Stimulated activated effector memory CD8-positive, alpha-beta T cell treated with anti-CD3 and anti-CD28 coated beads, Interleukin-12 subunit alpha, Interleukin-12 subunit beta, amount 100 ng/mL, for 72 hours (primary cell): ENCODE data around the gene TLR7.

ENCODE experiments used
- ATAC-seq: fragments of 150-1000 bp; cut with Tn5 transposase; 2 replicates; pipeline ENCODE4 v1.10.0; 2021
- DNase-seq, 2 donors: peaks; one replicate each; pipeline ENCODE4 v3.0.0; 2021 to 2022; ENCODE audit warnings: low spot score in 2 of 2
- H3K27ac Mint-ChIP-seq: one replicate; pipeline ENCODE4 v1.8.0; 2022; ENCODE audit warnings: mild to moderate bottlenecking, mixed read lengths
- H3K36me3 Mint-ChIP-seq: one replicate; pipeline ENCODE4 v1.8.0; 2022; ENCODE audit warnings: mild to moderate bottlenecking, mixed read lengths
- H3K4me1 Mint-ChIP-seq: one replicate; pipeline ENCODE4 v1.8.0; 2022; ENCODE audit warnings: mixed read lengths
- H3K4me3 Mint-ChIP-seq: one replicate; pipeline ENCODE4 v1.8.0; 2022; ENCODE audit warnings: mild to moderate bottlenecking, mixed read lengths
- H3K9me3 Mint-ChIP-seq: one replicate; pipeline ENCODE4 v1.8.0; 2022; ENCODE audit warnings: mixed read lengths

The TLR7 gene

GRCh38 chrX:12866451-12867377 is at the start of gene TLR7:
TSS of gene TLR7 (plus strand) at chrX:12867072. CDS start at chrX:12867579, 507 bp downstream.
- Mint-ChIP-seq H3K27ac (no peak within 1 kb of the TSS), H3K36me3 (no peaks in the 10 kb centered on the region), H3K4me3 (peak within 1 kb of the TSS; percentile 28), H3K9me3 (no peaks in the 10 kb centered on the region), H3K4me1 (no peaks in the 10 kb centered on the region)
- DNase-seq (no peak), ATAC-seq (no peak)

- H3K4me3 Mint-ChIP-seq, result no peak overlapping the region
- DNase-seq, result no peak
- no peaks in the 10 kb centered on the region for H3K9me3 Mint-ChIP-seq
- H3K36me3 Mint-ChIP-seq, result peaks cover 59% of the 10 kb centered on the region
- H3K27ac Mint-ChIP-seq, result no peak overlapping the region
- no peaks in the 10 kb centered on the region for H3K4me1 Mint-ChIP-seq
- ATAC-seq, result no peak
Observed at GRCh38 chrX:12817528-12817927, 49.3 kb upstream of the TLR7 start.

DNA sequence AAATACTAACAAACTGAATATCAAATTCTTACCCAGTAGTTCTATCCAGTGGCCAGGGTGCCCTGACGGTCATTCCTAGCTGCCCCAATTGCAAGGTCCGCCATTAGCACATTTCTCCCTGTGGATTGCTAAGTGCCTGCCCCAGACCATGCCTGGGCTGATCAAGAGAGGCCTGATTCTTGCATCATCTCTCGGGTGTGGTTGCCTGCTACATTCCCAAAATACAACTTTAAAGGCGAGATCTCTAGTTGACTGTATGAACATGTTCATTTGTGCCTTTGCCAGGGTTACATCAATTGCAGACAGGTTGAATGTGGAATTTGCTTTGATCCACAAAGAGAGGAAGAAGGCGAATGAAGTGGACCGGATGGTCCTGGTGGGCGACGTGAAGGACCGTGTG is 47.6 kb upstream of the TLR7 start:
- H3K9me3 Mint-ChIP-seq, result no peaks in the 10 kb centered on the region
- no peak overlapping the region for H3K27ac Mint-ChIP-seq
- H3K4me1 Mint-ChIP-seq, result no peaks in the 10 kb centered on the region
- no peak for DNase-seq
- H3K4me3 Mint-ChIP-seq, result no peak overlapping the region
- peaks cover 63% of the 10 kb centered on the region for H3K36me3 Mint-ChIP-seq
- ATAC-seq, result no peak

DNA sequence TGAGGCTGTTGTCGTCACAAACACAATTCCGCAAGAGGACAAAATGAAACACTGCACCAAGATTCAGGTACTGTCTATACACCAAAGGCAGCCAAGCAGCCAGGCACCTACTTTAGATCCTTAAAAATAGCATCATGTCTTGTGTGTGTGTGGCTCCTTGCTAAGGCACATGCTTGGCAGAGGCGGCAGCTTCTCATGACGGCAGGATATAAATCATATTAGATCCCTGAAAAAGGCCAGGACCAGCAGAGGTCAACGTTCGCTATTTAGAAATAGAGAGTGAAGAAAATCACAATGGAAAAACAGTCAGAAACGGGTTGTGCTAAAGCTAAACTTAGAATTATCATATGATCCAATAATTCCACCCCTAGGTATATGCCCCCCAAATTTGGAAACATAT is 46.1 kb upstream of the TLR7 start:
- H3K27ac Mint-ChIP-seq, result no peak overlapping the region
- no peak overlapping the region for H3K4me3 Mint-ChIP-seq
- DNase-seq (no peak), ATAC-seq (no peak)
- peaks cover 64% of the 10 kb centered on the region for H3K36me3 Mint-ChIP-seq
- no peaks in the 10 kb centered on the region for H3K9me3 Mint-ChIP-seq
- H3K4me1 Mint-ChIP-seq, result no peaks in the 10 kb centered on the region

DNA sequence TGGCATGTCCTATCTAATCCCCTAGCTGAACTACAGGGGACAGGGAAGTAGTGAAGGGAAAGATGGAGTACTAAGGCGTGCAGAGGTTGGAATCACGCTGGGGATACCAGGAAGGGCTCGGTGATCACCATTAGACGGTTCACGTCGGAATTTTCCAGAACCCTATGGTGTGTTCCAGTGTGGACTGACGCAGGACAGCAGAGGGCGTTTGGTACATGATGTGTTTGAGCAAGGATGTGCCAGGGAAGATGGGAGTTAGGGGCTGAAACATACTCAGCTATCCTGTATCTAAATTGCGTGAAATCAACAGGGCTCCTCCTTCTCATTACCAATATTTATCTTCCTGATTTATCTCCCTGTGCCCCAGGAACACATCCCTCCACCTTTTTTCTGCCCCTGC is 41.9 kb upstream of the TLR7 start:
- Mint-ChIP-seq H3K27ac (no peak overlapping the region), H3K4me1 (no peaks in the 10 kb centered on the region), H3K36me3 (peaks cover 47% of the 10 kb centered on the region), H3K9me3 (no peaks in the 10 kb centered on the region), H3K4me3 (no peak overlapping the region)
- DNase-seq (no peak), ATAC-seq (no peak)

- H3K27ac Mint-ChIP-seq, result no peak overlapping the region
- no peaks in the 10 kb centered on the region for H3K9me3 Mint-ChIP-seq
- peaks cover 38% of the 10 kb centered on the region for H3K36me3 Mint-ChIP-seq
- no peak overlapping the region for H3K4me3 Mint-ChIP-seq
- H3K4me1 Mint-ChIP-seq, result no peaks in the 10 kb centered on the region
- DNase-seq (no peak), ATAC-seq (no peak)
Observed at GRCh38 chrX:12825801-12826200, 41.1 kb upstream of the TLR7 start.

DNA sequence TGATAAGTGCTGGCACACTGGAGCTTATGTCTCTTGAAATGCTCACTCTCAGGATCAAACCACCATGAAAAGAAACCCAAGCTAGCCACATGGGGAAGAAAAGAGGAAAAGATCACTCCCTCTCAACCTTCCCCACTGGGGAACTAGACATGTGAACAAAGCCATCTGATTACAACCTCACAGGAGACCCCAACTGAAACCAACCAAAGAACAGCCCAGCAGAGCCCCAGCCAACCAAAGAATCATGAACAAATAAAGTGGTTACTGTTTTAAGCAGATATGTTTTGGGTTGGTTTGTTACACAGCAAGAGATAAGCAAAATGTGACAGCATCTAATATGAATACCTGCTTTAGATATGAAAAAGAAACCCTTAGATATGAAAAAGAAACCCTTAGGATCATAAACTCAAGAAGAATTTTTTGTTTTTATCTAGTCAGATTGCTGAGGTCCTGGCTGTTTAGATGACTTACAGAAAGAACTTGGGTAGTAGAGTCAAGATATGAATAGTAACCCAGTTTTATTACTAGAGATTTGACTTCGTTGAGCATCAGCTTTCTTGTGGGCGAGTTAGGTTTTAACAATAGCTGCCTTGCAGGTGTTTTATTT is 23.7 kb upstream of the TLR7 start:
- DNase-seq, result no peak
- Mint-ChIP-seq H3K4me1 (no peaks in the 10 kb centered on the region), H3K27ac (no peak overlapping the region), H3K4me3 (no peak overlapping the region), H3K9me3 (no peaks in the 10 kb centered on the region), H3K36me3 (no peaks in the 10 kb centered on the region)
- ATAC-seq, result no peak

DNA sequence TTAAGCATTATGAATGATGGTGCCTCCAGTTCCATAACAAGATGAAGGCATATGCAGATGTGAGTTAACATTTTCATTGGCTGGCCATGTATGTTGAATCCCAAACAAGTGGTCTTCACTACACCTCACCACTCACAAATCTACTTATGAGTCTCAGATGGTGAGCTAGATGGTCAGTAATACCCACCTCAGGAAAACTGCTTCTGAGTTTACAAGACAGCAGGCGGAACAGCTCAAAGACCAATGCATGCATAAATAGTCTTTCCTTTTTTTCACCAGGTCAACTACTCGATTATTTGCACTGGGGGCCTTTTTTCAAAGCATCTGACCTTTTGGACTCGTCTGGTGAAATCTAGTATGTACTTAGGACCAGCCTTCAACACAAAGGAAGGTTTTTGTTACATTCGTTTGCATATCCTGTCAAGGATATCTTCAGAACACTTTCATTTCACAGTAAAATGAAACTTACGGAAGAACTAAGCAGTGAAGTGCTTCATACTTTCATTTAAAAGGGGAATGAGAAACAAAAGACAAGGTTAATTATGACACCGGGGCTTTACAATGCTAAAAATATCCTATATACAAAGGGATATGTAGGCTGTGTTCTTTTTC is 23.1 kb upstream of the TLR7 start:
- Mint-ChIP-seq H3K27ac (no peak overlapping the region), H3K4me1 (no peaks in the 10 kb centered on the region), H3K9me3 (no peaks in the 10 kb centered on the region), H3K36me3 (no peaks in the 10 kb centered on the region), H3K4me3 (no peak overlapping the region)
- DNase-seq, result no peak
- no peak for ATAC-seq

DNA sequence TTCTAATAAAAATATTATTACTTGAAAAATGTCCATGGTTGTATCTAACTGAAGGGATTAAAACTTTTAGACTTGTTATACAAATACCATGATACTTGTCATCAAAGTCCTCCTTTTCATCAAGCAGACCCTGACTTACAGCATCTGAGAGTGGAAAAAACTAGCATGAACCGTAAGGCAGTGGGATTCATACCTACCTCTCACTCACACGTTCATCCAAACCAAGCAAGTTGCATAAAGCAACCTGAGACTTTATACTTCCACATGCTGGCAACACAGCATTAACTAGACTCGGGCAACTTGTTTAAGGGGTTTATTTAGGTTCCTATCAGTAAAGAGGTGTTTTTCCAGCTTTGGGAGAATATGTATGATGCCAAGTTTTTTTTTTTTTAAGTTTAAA is 22.6 kb upstream of the TLR7 start:
- H3K4me3 Mint-ChIP-seq, result no peak overlapping the region
- no peak overlapping the region for H3K27ac Mint-ChIP-seq
- DNase-seq (no peak), ATAC-seq (no peak)
- no peaks in the 10 kb centered on the region for H3K36me3 Mint-ChIP-seq
- H3K9me3 Mint-ChIP-seq, result no peaks in the 10 kb centered on the region
- no peaks in the 10 kb centered on the region for H3K4me1 Mint-ChIP-seq

- DNase-seq, result no peak
- Mint-ChIP-seq H3K4me3 (no peak overlapping the region), H3K27ac (no peak overlapping the region), H3K4me1 (no peaks in the 10 kb centered on the region), H3K36me3 (no peaks in the 10 kb centered on the region), H3K9me3 (no peaks in the 10 kb centered on the region)
- ATAC-seq, result no peak
Observed at GRCh38 chrX:12865359-12865758, 1.5 kb upstream of the TLR7 start.

DNA sequence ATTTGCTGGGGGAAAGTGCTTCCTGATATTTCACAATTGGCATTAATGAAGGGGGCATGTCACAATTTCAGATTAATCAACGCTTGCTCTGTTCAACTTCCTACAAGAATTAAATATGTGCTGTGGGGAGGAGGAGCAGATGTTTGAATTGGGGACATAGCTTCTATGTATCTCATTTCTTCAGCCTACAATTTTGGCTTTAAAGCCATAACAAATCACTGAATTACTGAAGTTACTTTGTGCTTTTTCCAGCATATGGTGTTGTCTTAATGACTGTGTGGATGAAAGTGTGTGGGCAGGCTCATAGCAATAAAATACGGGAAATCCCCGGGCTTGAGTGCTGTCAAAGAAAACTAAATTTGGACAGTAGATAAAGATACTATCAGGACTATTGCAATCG is 813 bp downstream of the TLR7 start:
- H3K27ac Mint-ChIP-seq, result no peak overlapping the region

GRCh38 chrX:12868747-12869146 is 1.9 kb downstream of the TLR7 start:
- no peak overlapping the region for H3K27ac Mint-ChIP-seq
- no peak overlapping the region for H3K4me3 Mint-ChIP-seq
- no peak for ATAC-seq

More for the DNA sequence above, 813 bp downstream of the TLR7 start:
- Mint-ChIP-seq H3K4me3 (peak overlapping the region; percentile 28), H3K36me3 (no peaks in the 10 kb centered on the region), H3K9me3 (no peaks in the 10 kb centered on the region), H3K4me1 (no peaks in the 10 kb centered on the region)
- no peak for ATAC-seq
- no peak for DNase-seq

GRCh38 chrX:12871257-12871656 is 4.4 kb downstream of the TLR7 start:
- Mint-ChIP-seq H3K36me3 (no peaks in the 10 kb centered on the region), H3K4me3 (no peak overlapping the region), H3K9me3 (no peaks in the 10 kb centered on the region), H3K4me1 (no peaks in the 10 kb centered on the region), H3K27ac (no peak overlapping the region)
- no peak for DNase-seq
- no peak for ATAC-seq

More at GRCh38 chrX:12868747-12869146, 1.9 kb downstream of the TLR7 start:
- no peaks in the 10 kb centered on the region for H3K36me3 Mint-ChIP-seq
- no peak for DNase-seq
- H3K4me1 Mint-ChIP-seq, result no peaks in the 10 kb centered on the region
- H3K9me3 Mint-ChIP-seq, result no peaks in the 10 kb centered on the region

DNA sequence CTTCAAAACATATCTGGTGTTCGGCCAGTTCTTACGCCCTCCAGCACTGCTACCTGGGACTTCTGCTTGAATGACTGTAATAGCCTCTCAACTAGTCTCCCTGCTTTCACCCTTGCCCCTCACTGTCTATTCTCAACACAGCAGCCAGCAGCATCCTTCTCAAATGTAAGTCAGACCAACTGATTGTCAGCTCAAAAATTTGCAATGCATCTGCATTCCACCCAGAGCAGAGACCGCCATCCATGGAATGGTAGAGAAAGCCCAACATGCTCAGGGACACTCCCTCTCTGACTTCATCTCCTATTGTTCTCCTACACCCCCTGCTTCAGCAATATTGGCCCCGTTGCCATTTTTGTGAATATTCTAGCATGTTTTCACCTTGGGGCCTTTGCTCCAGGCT is 5.9 kb downstream of the TLR7 start:
- no peaks in the 10 kb centered on the region for H3K36me3 Mint-ChIP-seq
- DNase-seq (no peak), ATAC-seq (no peak)
- H3K4me1 Mint-ChIP-seq, result no peaks in the 10 kb centered on the region
- no peaks in the 10 kb centered on the region for H3K9me3 Mint-ChIP-seq
- no peak overlapping the region for H3K4me3 Mint-ChIP-seq
- no peak overlapping the region for H3K27ac Mint-ChIP-seq

DNA sequence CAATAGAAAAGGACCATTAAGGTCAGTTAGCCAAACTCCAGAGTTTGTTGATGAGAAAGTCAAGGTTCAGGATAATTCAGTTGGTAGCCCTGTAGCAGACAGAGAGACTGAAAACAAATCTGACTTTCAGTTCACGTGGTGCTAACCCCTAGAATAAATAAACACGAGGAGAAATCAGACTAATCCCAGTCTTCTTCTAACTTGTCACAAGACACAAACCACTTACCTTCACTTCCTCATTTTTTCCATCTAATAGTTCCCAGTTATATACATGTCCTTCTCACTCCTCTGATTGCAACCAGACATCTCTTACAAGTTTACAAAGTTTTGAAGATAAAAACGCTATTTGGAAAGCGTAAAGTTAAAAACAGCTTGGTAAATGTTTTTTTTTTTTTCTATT is 7.7 kb downstream of the TLR7 start:
- Mint-ChIP-seq H3K9me3 (no peaks in the 10 kb centered on the region), H3K27ac (no peak overlapping the region), H3K4me3 (no peak overlapping the region), H3K36me3 (no peaks in the 10 kb centered on the region), H3K4me1 (no peaks in the 10 kb centered on the region)
- ATAC-seq (no peak), DNase-seq (no peak)

- no peaks in the 10 kb centered on the region for H3K4me1 Mint-ChIP-seq
- ATAC-seq (no peak), DNase-seq (no peak)
- no peaks in the 10 kb centered on the region for H3K36me3 Mint-ChIP-seq
- H3K4me3 Mint-ChIP-seq, result no peak overlapping the region
- no peak overlapping the region for H3K27ac Mint-ChIP-seq
- no peaks in the 10 kb centered on the region for H3K9me3 Mint-ChIP-seq
Observed at GRCh38 chrX:12877386-12877785, 10.5 kb downstream of the TLR7 start.
